HCT116 (cell line): Measurements from ENCODE around the gene SMR3A.

Source experiments
- EGR1 ChIP-seq: IDR thresholded peaks from 2 replicates; pipeline ENCODE4 v1.6.1; 2012; ENCODE audit warnings: low read depth
- EZH2 ChIP-seq: fragments of 200-600 bp; sonication (generic); IDR thresholded peaks from 2 replicates; pipeline ENCODE4 v1.6.1; 2017; ENCODE audit warnings: antibody characterized with exemption, mixed run types
- EZH2phosphoT487 ChIP-seq: fragments of 200-600 bp; IDR thresholded peaks from 2 replicates; pipeline ENCODE4 v1.6.1; 2018; ENCODE audit warnings: antibody characterized with exemption, borderline replicate concordance
- FOSL1 ChIP-seq: IDR thresholded peaks from 2 replicates; pipeline ENCODE4 v1.6.1; 2012; ENCODE audit warnings: low read depth
- JUND ChIP-seq: IDR thresholded peaks from 2 replicates; pipeline ENCODE4 v1.6.1; 2012
- SIN3A ChIP-seq: IDR thresholded peaks from 2 replicates; pipeline ENCODE4 v1.6.1; 2012; ENCODE audit warnings: low read depth
- SP1 ChIP-seq: IDR thresholded peaks from 2 replicates; pipeline ENCODE4 v1.6.1; 2012; ENCODE audit warnings: low read depth
- ZNF274 ChIP-seq: fragments of 200-500 bp; sonication (Bioruptor generic); IDR thresholded peaks from 2 replicates; pipeline ENCODE4 v1.6.1; 2014; ENCODE audit warnings: mild to moderate bottlenecking, low read depth, low read length, inconsistent platforms
- TF ChIP-seq, protein P1 (sequence below), 3 experiments: fragments of 200-600 bp in 1 of 3; sonication (generic) in 1 of 3; IDR thresholded peaks in 2 of 3; conservative IDR thresholded peaks in 1 of 3; 2 replicates each; pipeline ENCODE4 v1.5.1; 2012 to 2017; ENCODE audit warnings: low read depth in 2 of 3, low read length in 2 of 3, antibody characterized with exemption in 1 of 3, borderline replicate concordance in 1 of 3, control low read depth in 1 of 3, mild to moderate bottlenecking in 1 of 3, mixed read lengths in 1 of 3, mixed run types in 1 of 3, moderate library complexity in 1 of 3; ENCODE audit not compliant: insufficient read depth in 1 of 3
- TF ChIP-seq, protein P2 (sequence below): IDR thresholded peaks from 2 replicates; pipeline ENCODE4 v1.6.1; 2012

DNA sequence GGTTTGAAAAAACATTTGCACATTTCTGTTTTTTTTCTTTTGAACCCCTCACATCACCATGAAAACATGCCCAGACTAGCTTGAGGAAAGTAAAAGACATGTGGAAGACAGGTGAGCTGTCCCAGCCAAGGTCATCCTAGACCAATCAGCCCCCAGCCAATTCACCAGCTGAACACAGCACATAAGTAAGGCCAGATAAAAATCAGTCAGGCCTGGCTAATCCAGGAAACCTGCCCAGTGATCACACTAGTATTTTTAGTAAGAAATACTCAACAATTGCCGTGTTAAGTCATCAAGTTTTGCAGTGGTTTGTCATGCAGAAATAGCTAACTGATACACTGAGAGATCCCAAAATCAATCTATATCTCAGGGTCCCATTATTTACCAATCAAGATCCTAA lies 4.4 kb upstream of the SMR3A start:
- TF ChIP-seq, protein P1, sequence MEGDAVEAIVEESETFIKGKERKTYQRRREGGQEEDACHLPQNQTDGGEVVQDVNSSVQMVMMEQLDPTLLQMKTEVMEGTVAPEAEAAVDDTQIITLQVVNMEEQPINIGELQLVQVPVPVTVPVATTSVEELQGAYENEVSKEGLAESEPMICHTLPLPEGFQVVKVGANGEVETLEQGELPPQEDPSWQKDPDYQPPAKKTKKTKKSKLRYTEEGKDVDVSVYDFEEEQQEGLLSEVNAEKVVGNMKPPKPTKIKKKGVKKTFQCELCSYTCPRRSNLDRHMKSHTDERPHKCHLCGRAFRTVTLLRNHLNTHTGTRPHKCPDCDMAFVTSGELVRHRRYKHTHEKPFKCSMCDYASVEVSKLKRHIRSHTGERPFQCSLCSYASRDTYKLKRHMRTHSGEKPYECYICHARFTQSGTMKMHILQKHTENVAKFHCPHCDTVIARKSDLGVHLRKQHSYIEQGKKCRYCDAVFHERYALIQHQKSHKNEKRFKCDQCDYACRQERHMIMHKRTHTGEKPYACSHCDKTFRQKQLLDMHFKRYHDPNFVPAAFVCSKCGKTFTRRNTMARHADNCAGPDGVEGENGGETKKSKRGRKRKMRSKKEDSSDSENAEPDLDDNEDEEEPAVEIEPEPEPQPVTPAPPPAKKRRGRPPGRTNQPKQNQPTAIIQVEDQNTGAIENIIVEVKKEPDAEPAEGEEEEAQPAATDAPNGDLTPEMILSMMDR (IDR thresholded peaks at IDR 0.05 in 2 of 3, conservative IDR thresholded peaks at IDR 0.05 in 1 of 3; ENCODE audit: borderline replicate concordance in 1 of 3, insufficient read depth in 1 of 3, low read depth in 2 of 3, low read length in 2 of 3) = no peak
- no peak for TF ChIP-seq ZNF274
- TF ChIP-seq, protein P2, sequence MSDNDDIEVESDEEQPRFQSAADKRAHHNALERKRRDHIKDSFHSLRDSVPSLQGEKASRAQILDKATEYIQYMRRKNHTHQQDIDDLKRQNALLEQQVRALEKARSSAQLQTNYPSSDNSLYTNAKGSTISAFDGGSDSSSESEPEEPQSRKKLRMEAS = no peak
- no peak for TF ChIP-seq FOSL1
- TF ChIP-seq SP1 = no peak
- no peak for TF ChIP-seq SIN3A
- no peak for TF ChIP-seq EGR1
- no peak for TF ChIP-seq JUND
- no peak for TF ChIP-seq EZH2
- no peak for TF ChIP-seq EZH2phosphoT487
